GM18498 (cell line): ENCODE measurements around the gene DNMBP.
"Not testable (repeated sequence)": the region's sequence is repeated elsewhere in the genome, so short reads cannot be mapped to it uniquely, and the experiment has no call there.

Experiments
- ATAC-seq: cut with Tn5 transposase; IDR thresholded peaks from one replicate; pipeline ENCODE4 v1.9.1; 2021; ENCODE audit warnings: mild to moderate bottlenecking, moderate library complexity; ENCODE audit not compliant: unreplicated experiment

DNMBP gene

GRCh38 chr10:99958806-99959205 is 50.9 kb downstream of the DNMBP start:
- no peak for ATAC-seq

GRCh38 chr10:99958302-99958701 is 51.4 kb downstream of the DNMBP start:
- no peak for ATAC-seq

GRCh38 chr10:99953510-99953909 is 56.2 kb downstream of the DNMBP start:
- not testable (repeated sequence) for ATAC-seq

GRCh38 chr10:99952799-99953198 is 56.9 kb downstream of the DNMBP start:
- ATAC-seq = no peak

GRCh38 chr10:99946051-99946450 is 63.7 kb downstream of the DNMBP start:
- ATAC-seq = not testable (repeated sequence)

- ATAC-seq = no peak
Observed at GRCh38 chr10:99945263-99945662, 64.5 kb downstream of the DNMBP start.

- ATAC-seq = no peak
Observed at GRCh38 chr10:99944860-99945259, 64.9 kb downstream of the DNMBP start.

- ATAC-seq = no peak
Observed at GRCh38 chr10:99943908-99944307, 65.8 kb downstream of the DNMBP start.

- no peak for ATAC-seq
Observed at GRCh38 chr10:99941942-99942820, 67.6 kb downstream of the DNMBP start.

- ATAC-seq = peak; percentile 80
Observed at GRCh38 chr10:99938563-99938962, 71.2 kb downstream of the DNMBP start.

GRCh38 chr10:99937630-99938029 is 72.1 kb downstream of the DNMBP start:
- peak; percentile 54 for ATAC-seq

GRCh38 chr10:99932203-99932957 is 77.4 kb downstream of the DNMBP start:
- ATAC-seq = not testable (repeated sequence)

GRCh38 chr10:99930731-99931550 is 78.8 kb downstream of the DNMBP start:
- ATAC-seq = no peak

- no peak for ATAC-seq
Observed at GRCh38 chr10:99929360-99929759, 80.4 kb downstream of the DNMBP start.

- no peak for ATAC-seq
Observed at GRCh38 chr10:99927721-99928280, 81.9 kb downstream of the DNMBP start.

- no peak for ATAC-seq
Observed at GRCh38 chr10:99926925-99927720, 82.6 kb downstream of the DNMBP start.

GRCh38 chr10:99924451-99925255 is 85.1 kb downstream of the DNMBP start:
- ATAC-seq = no peak

GRCh38 chr10:99921948-99922347 is 87.8 kb downstream of the DNMBP start:
- no peak for ATAC-seq

GRCh38 chr10:99920901-99921300 is 88.8 kb downstream of the DNMBP start:
- ATAC-seq = no peak
